K562 (cell line): Measurements from ENCODE around the gene FAF2.

Experiments used
- EP300 ChIP-seq: IDR thresholded peaks from 2 replicates; pipeline ENCODE4 v1.6.1; 2012; ENCODE audit warnings: low read length, improper control_type of control experiment
- GABPB2 ChIP-seq: fragments of 250-450 bp; sonication (Bioruptor Pico); conservative IDR thresholded peaks from 2 replicates; pipeline ENCODE4 v1.5.1; 2021; ENCODE audit warnings: mild to moderate bottlenecking
- HNRNPLL ChIP-seq: fragments of 200-400 bp; formaldehyde crosslinking; IDR thresholded peaks from 2 replicates; pipeline ENCODE4 v1.6.1; 2017; ENCODE audit warnings: low read length, low read depth, mild to moderate bottlenecking; ENCODE audit not compliant: poor library complexity, severe bottlenecking
- KDM1A ChIP-seq, 2 experiments: fragments of 450-650 bp; IDR thresholded peaks; 2 replicates each; pipeline ENCODE4 v1.6.1; 2016; ENCODE audit warnings: mild to moderate bottlenecking in 2 of 2
- NFXL1 ChIP-seq: fragments of 450-650 bp; formaldehyde crosslinking; IDR thresholded peaks from 2 replicates; pipeline ENCODE4 v1.4.0; 2021; ENCODE audit warnings: mild to moderate bottlenecking
- POLR2A ChIP-seq: fragments of 450-650 bp; conservative IDR thresholded peaks from 2 replicates; pipeline ENCODE4 v1.6.1; 2016
- RCOR1 ChIP-seq, 2 experiments: IDR thresholded peaks; 2 replicates each; pipeline ENCODE4 v1.6.1; 2012; ENCODE audit warnings: low read depth in 2 of 2, low read length in 2 of 2, borderline replicate concordance in 1 of 2, improper control_type of control experiment in 1 of 2
- YY1 ChIP-seq, 3 experiments: IDR thresholded peaks; 2 replicates each; pipeline ENCODE4 v1.6.1; 2011; ENCODE audit warnings: low read length in 2 of 3, mild to moderate bottlenecking in 2 of 3, moderate library complexity in 2 of 3, borderline replicate concordance in 1 of 3, control low read depth in 1 of 3, low read depth in 1 of 3; ENCODE audit not compliant: insufficient read depth in 3 of 3, insufficient replicate concordance in 2 of 3, control insufficient read depth in 1 of 3, insufficient read length in 1 of 3; ENCODE audit errors: extremely low read depth in 1 of 3

GRCh38 chr5:176530983-176531901 is 83.1 kb downstream of the FAF2 start:
- TF ChIP-seq YY1 (IDR thresholded peaks at IDR 0.05; ENCODE audit: borderline replicate concordance in 1 of 3, control insufficient read depth in 1 of 3, extremely low read depth in 1 of 3, insufficient read depth in 3 of 3, insufficient read length in 1 of 3, insufficient replicate concordance in 2 of 3, low read depth in 1 of 3, low read length in 2 of 3) (no peak), GABPB2 (CRISPR knock-in tag) (no peak), HNRNPLL (no peak), RCOR1 (IDR thresholded peaks at IDR 0.05; ENCODE audit: borderline replicate concordance in 1 of 2, low read depth in 2 of 2, low read length in 2 of 2) (no peak), KDM1A (IDR thresholded peaks at IDR 0.05) (no peak), POLR2A (no peak), EP300 (no peak), NFXL1 (CRISPR knock-in tag) (no peak)
